Measurements from ENCODE around the gene NEK6. TPM values are rescaled to one million over a fixed set of nuclear protein-coding genes. Genes with fewer than 3 reads are reported as not detected.

The NEK6 gene
- total and polyA plus RNA-seq, 4 donors = 19.0 to 86.2 (median 53.1) TPM

GRCh38 chr9:124347206-124347967 lies 89.6 kb downstream of the NEK6 start:
- H3K4me1 ChIP-seq (ENCODE audit: control insufficient read depth in 5 of 5, insufficient read depth in 5 of 5, low read length in 5 of 5) = peaks cover 0 to 16% (median 6%) of the 10 kb centered on the region in 5 donors
- H3K9ac ChIP-seq (ENCODE audit: insufficient read depth in 1 of 2, low read length in 2 of 2) = no peak overlapping the region
- no peak for TF ChIP-seq CTCF (IDR thresholded peaks at IDR 0.05; ENCODE audit: control extremely low read depth, extremely low read depth)
- H3K27ac ChIP-seq (ENCODE audit: low read depth in 1 of 2, low read length in 1 of 2) = no peak overlapping the region
- DNase-seq = no peak
- 91% methylated on average over 26 of the region's 26 CpGs for WGBS, 2 donors
- ATAC-seq (ENCODE audit: insufficient read depth, low FRiP score) = no peak
- no peaks in the 10 kb centered on the region for H3K27me3 ChIP-seq (ENCODE audit: control insufficient read depth in 3 of 3, insufficient read depth in 3 of 3, low read length in 2 of 3)
- no peak overlapping the region for H3K4me3 ChIP-seq
- H3K9me3 ChIP-seq (ENCODE audit: control insufficient read depth in 4 of 4, insufficient read depth in 3 of 4, low read length in 3 of 4) = peaks cover 0 to 2% (median 0%) of the 10 kb centered on the region in 4 donors
- peaks cover 9 to 81% (median 31%) of the 10 kb centered on the region in 4 donors for H3K36me3 ChIP-seq (ENCODE audit: control insufficient read depth in 4 of 4, insufficient read depth in 4 of 4, low read length in 4 of 4)

GRCh38 chr9:124347968-124348358 lies 90.2 kb downstream of the NEK6 start:
- 91 to 92% methylated on average over 8 of the region's 8 CpGs for WGBS, 2 donors
- Histone ChIP-seq H3K9me3 (ENCODE audit: control insufficient read depth in 4 of 4, insufficient read depth in 3 of 4, low read length in 3 of 4) (peaks cover 0 to 2% (median 0%) of the 10 kb centered on the region in 4 donors), H3K27me3 (ENCODE audit: control insufficient read depth in 3 of 3, insufficient read depth in 3 of 3, low read length in 2 of 3) (no peaks in the 10 kb centered on the region), H3K9ac (ENCODE audit: insufficient read depth in 1 of 2, low read length in 2 of 2) (no peak overlapping the region), H3K4me1 (ENCODE audit: control insufficient read depth in 5 of 5, insufficient read depth in 5 of 5, low read length in 5 of 5) (peaks cover 0 to 10% (median 0%) of the 10 kb centered on the region in 5 donors), H3K27ac (ENCODE audit: low read depth in 1 of 2, low read length in 1 of 2) (no peak overlapping the region), H3K4me3 (no peak overlapping the region), H3K36me3 (ENCODE audit: control insufficient read depth in 4 of 4, insufficient read depth in 4 of 4, low read length in 4 of 4) (peaks cover 9 to 85% (median 37%) of the 10 kb centered on the region in 4 donors)
- DNase-seq = no peak
- no peak for ATAC-seq (ENCODE audit: insufficient read depth, low FRiP score)
- TF ChIP-seq CTCF (IDR thresholded peaks at IDR 0.05; ENCODE audit: control extremely low read depth, extremely low read depth) = no peak

- WGBS, 2 donors = 95 to 96% methylated on average over 3 of the region's 3 CpGs
Measured at GRCh38 chr9:124348363-124348762, 90.6 kb downstream of the NEK6 start.

More at GRCh38 chr9:124348363-124348762, 90.6 kb downstream of the NEK6 start:
- H3K9ac ChIP-seq (ENCODE audit: insufficient read depth in 1 of 2, low read length in 2 of 2) = no peak overlapping the region
- H3K4me1 ChIP-seq (ENCODE audit: control insufficient read depth in 5 of 5, insufficient read depth in 5 of 5, low read length in 5 of 5) = peaks cover 0 to 8% (median 0%) of the 10 kb centered on the region in 5 donors
- DNase-seq (no peak), ATAC-seq (ENCODE audit: insufficient read depth, low FRiP score) (no peak)
- peaks cover 0 to 2% (median 0%) of the 10 kb centered on the region in 4 donors for H3K9me3 ChIP-seq (ENCODE audit: control insufficient read depth in 4 of 4, insufficient read depth in 3 of 4, low read length in 3 of 4)
- no peak overlapping the region for H3K27ac ChIP-seq (ENCODE audit: low read depth in 1 of 2, low read length in 1 of 2)
- H3K27me3 ChIP-seq (ENCODE audit: control insufficient read depth in 3 of 3, insufficient read depth in 3 of 3, low read length in 2 of 3) = no peaks in the 10 kb centered on the region
- no peak overlapping the region for H3K4me3 ChIP-seq
- no peak for TF ChIP-seq CTCF (IDR thresholded peaks at IDR 0.05; ENCODE audit: control extremely low read depth, extremely low read depth)
- peaks cover 9 to 88% (median 41%) of the 10 kb centered on the region in 4 donors for H3K36me3 ChIP-seq (ENCODE audit: control insufficient read depth in 4 of 4, insufficient read depth in 4 of 4, low read length in 4 of 4)
